K562 (cell line): Measurements from ENCODE around the gene EFCAB12. TPM values are rescaled to one million over a fixed set of nuclear protein-coding genes. Genes with fewer than 3 reads are reported as not detected.

Source experiments
- CREBBP ChIP-seq: IDR thresholded peaks from one replicate; pipeline ENCODE4 v1.6.1; 2012; ENCODE audit warnings: low read depth, mild to moderate bottlenecking, control low read depth, inconsistent platforms, low read length
- CSDE1 ChIP-seq, 2 experiments: fragments of 450-650 bp; IDR thresholded peaks; 2 replicates each; pipeline ENCODE4 v1.6.1; 2016; ENCODE audit warnings: mild to moderate bottlenecking in 1 of 2
- CXXC5 ChIP-seq: fragments of 250-450 bp; sonication (Bioruptor Pico); IDR thresholded peaks from 2 replicates; pipeline ENCODE4 v1.8.0; 2022; ENCODE audit warnings: inconsistent platforms, mild to moderate bottlenecking, moderate library complexity
- FOXJ2 ChIP-seq: fragments of 200-800 bp; sonication (Bioruptor generic); IDR thresholded peaks from 2 replicates; pipeline ENCODE4 v1.6.1; 2016; ENCODE audit warnings: missing genetic modification characterization, missing compliant biosample characterization
- KLF10 ChIP-seq: fragments of 250-450 bp; sonication (Bioruptor Pico); IDR thresholded peaks from 2 replicates; pipeline ENCODE4 v1.6.1; 2021; ENCODE audit warnings: matching md5 sums
- MYC ChIP-seq, 2 experiments: fragments of 250-450 bp in 1 of 2; sonication (Bioruptor Pico) in 1 of 2; IDR thresholded peaks; 2 replicates each; pipeline versions ENCODE4 v1.5.1 to v1.6.1; 2012 to 2021; ENCODE audit warnings: low read depth in 2 of 2, borderline replicate concordance in 1 of 2, improper control_type of control experiment in 1 of 2, low read length in 1 of 2, mild to moderate bottlenecking in 1 of 2, moderate library complexity in 1 of 2
- NFIX ChIP-seq: fragments of 250-450 bp; sonication (Bioruptor Pico); IDR thresholded peaks from 2 replicates; pipeline ENCODE4 v1.4.0; 2020; ENCODE audit warnings: low read depth, mild to moderate bottlenecking, moderate library complexity
- PCBP2 ChIP-seq: fragments of 200-400 bp; formaldehyde crosslinking; IDR thresholded peaks from 2 replicates; pipeline ENCODE4 v1.6.1; 2018; ENCODE audit warnings: low read length, low read depth, mild to moderate bottlenecking, moderate library complexity; ENCODE audit not compliant: poor library complexity, severe bottlenecking
- PHB2 ChIP-seq: fragments of 450-650 bp; IDR thresholded peaks from 2 replicates; pipeline ENCODE4 v1.6.1; 2017; ENCODE audit warnings: low read depth
- RBM34 ChIP-seq: fragments of 200-400 bp; formaldehyde crosslinking; IDR thresholded peaks from 2 replicates; pipeline ENCODE4 v1.6.1; 2018; ENCODE audit warnings: low read length, borderline replicate concordance; ENCODE audit not compliant: insufficient read depth
- SMARCC2 ChIP-seq: fragments of 450-650 bp; IDR thresholded peaks from 2 replicates; pipeline ENCODE4 v1.6.1; 2017; ENCODE audit warnings: antibody characterized with exemption, moderate library complexity, mild to moderate bottlenecking, low read depth
- ZBTB40 ChIP-seq, 2 experiments: fragments of 450-650 bp in 1 of 2; sonication (generic) in 1 of 2; formaldehyde crosslinking in 1 of 2; IDR thresholded peaks; 2 replicates each; pipeline versions ENCODE4 v1.7.1 to v1.9.0; 2016 to 2022; ENCODE audit warnings: inconsistent platforms in 1 of 2, mild to moderate bottlenecking in 1 of 2, missing genetic modification reagents in 1 of 2
- ZBTB8A ChIP-seq: fragments of 450-650 bp; IDR thresholded peaks from 2 replicates; pipeline ENCODE4 v1.6.1; 2018; ENCODE audit warnings: mild to moderate bottlenecking, moderate library complexity; ENCODE audit not compliant: partially characterized antibody
- polyA plus RNA-seq, 8 experiments: library from polyadenylated mRNA; depleted of rRNA in 4 of 8; stranded (reverse) in 5 of 8; unstranded in 3 of 8; fragments of >200 nt; fragmentation: Nextera tagmentation in 2 of 8; fragmentation: Illumina TruSeq in 1 of 8; extraction: Ambion mirVana in 2 of 8; extraction: Trizol in 1 of 8; gene quantifications; 2 replicates each; pipeline versions ENCODE4 v1.2.1 to v1.2.3, GENCODE V29; 2011 to 2014; ENCODE audit warnings: inconsistent platforms in 1 of 8, missing spikeins in 1 of 8
- total RNA-seq, 7 experiments: library from RNA; depleted of rRNA in 6 of 7; stranded (reverse); fragments of >200 nt in 6 of 7; fragmentation: Illumina TruSeq in 2 of 7; extraction: Trizol in 2 of 7; gene quantifications; 2 replicates each; pipeline versions ENCODE4 v1.2.1 to v1.2.3, GENCODE V29; 2011 to 2021; ENCODE audit warnings: low replicate concordance in 1 of 7
- TF ChIP-seq, protein P1 (sequence below): sonication (generic); formaldehyde crosslinking; IDR thresholded peaks from 2 replicates; pipeline ENCODE4 v1.8.0; 2022; ENCODE audit warnings: missing genetic modification reagents, mild to moderate bottlenecking, borderline replicate concordance

The EFCAB12 gene
- total and polyA plus RNA-seq, 9 of the 15 experiments (the other 6 are each of a cell fraction or from before 2014, with no cell fraction given): 0.08 to 0.95 (median 0.56) TPM; not detected in 1

GRCh38 chr3:129461461-129462146, 33.2 kb upstream of the EFCAB12 start (continued):
- TF ChIP-seq ZBTB40 (IDR thresholded peaks at IDR 0.05) (no peak), ZBTB40 (CRISPR knock-in tag; IDR thresholded peaks at IDR 0.05) (no peak), CXXC5 (CRISPR knock-in tag) (0 out of 2 replicates have a peak, but pooled peaks have one; percentile 10), MYC (IDR thresholded peaks at IDR 0.05; ENCODE audit: low read depth, low read length) (peak; percentile 30; the same call in 1 of the 2 replicates), MYC (CRISPR knock-in tag; IDR thresholded peaks at IDR 0.05; ENCODE audit: borderline replicate concordance, low read depth) (no peak), NFIX (no peak), SMARCC2 (peak; percentile 96), CREBBP (no peak), PHB2 (peak; percentile 78), PCBP2 (no peak), RBM34 (no peak), ZBTB8A (no peak), CSDE1 (IDR thresholded peaks at IDR 0.05) (peak in 1 of 2 experiments; percentile 73; a peak in 1 of 4 replicates), FOXJ2 (tag) (peak; percentile 94), KLF10 (CRISPR knock-in tag) (no peak)
- TF ChIP-seq, protein P1, sequence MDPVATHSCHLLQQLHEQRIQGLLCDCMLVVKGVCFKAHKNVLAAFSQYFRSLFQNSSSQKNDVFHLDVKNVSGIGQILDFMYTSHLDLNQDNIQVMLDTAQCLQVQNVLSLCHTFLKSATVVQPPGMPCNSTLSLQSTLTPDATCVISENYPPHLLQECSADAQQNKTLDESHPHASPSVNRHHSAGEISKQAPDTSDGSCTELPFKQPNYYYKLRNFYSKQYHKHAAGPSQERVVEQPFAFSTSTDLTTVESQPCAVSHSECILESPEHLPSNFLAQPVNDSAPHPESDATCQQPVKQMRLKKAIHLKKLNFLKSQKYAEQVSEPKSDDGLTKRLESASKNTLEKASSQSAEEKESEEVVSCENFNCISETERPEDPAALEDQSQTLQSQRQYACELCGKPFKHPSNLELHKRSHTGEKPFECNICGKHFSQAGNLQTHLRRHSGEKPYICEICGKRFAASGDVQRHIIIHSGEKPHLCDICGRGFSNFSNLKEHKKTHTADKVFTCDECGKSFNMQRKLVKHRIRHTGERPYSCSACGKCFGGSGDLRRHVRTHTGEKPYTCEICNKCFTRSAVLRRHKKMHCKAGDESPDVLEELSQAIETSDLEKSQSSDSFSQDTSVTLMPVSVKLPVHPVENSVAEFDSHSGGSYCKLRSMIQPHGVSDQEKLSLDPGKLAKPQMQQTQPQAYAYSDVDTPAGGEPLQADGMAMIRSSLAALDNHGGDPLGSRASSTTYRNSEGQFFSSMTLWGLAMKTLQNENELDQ (CRISPR knock-in tag): no peak
